Panc1 (cell line): ENCODE data around the gene KPNA4. TPM values are rescaled to one million over a fixed set of nuclear protein-coding genes. Genes with fewer than 3 reads are reported as not detected.

Experiments used
- ATAC-seq: fragments of 200-7000 bp; cut with Tn5 transposase; 2 replicates; pipeline ENCODE4 v1.9.1; 2020; ENCODE audit warnings: mild to moderate bottlenecking, moderate library complexity
- BruUV-seq: library from RNA; stranded (reverse); fragments of 400-500 nt; replicated peaks from 2 replicates; lab custom pipeline; 2021; lab: Mats Ljungman, UMichigan
- CTCF ChIA-PET: fragments of 300-600 bp; sonication (Branson Sonifier 250); formaldehyde crosslinking; loops from one replicate; lab custom pipeline; 2022; ENCODE audit warnings: antibody characterized with exemption; lab: Charles Lee
- POLR2A ChIA-PET: fragments of 300-600 bp; sonication (Branson Sonifier 250); formaldehyde crosslinking; loops from one replicate; lab custom pipeline; 2022; ENCODE audit warnings: antibody characterized with exemption; lab: Charles Lee
- DNase-seq: peaks from one replicate; pipeline ENCODE4 v3.0.0-alpha.2; 2010; ENCODE audit warnings: low read depth, low spot score
- H3K27ac ChIP-seq: 2 replicates; pipeline ENCODE4 v1.5.1; 2011; ENCODE audit warnings: mild to moderate bottlenecking, low read length, inconsistent platforms
- H3K27me3 ChIP-seq: fragments of 200-500 bp; sonication (Bioruptor generic); 2 replicates; pipeline ENCODE4 v1.6.0; 2014; ENCODE audit warnings: low read length, inconsistent platforms; ENCODE audit not compliant: control insufficient read depth, insufficient read depth
- H3K36me3 ChIP-seq: fragments of 200-500 bp; sonication (Bioruptor generic); 2 replicates; pipeline ENCODE4 v1.5.1; 2014; ENCODE audit warnings: inconsistent platforms, mild to moderate bottlenecking, low read length, moderate library complexity; ENCODE audit not compliant: control insufficient read depth, insufficient read depth
- H3K4me1 ChIP-seq: 2 replicates; pipeline ENCODE4 v1.5.1; 2011; ENCODE audit warnings: inconsistent platforms, mild to moderate bottlenecking, low read length, moderate library complexity; ENCODE audit not compliant: control insufficient read depth, insufficient read depth
- H3K4me3 ChIP-seq, 2 experiments: 2 replicates each; pipeline ENCODE4 v1.5.1; 2011 to 2012; ENCODE audit warnings: low read depth in 2 of 2, low read length in 2 of 2, mild to moderate bottlenecking in 2 of 2, inconsistent platforms in 1 of 2, moderate library complexity in 1 of 2
- H3K9me3 ChIP-seq: fragments of 200-500 bp; sonication (Bioruptor generic); 2 replicates; pipeline ENCODE4 v1.5.1; 2014; ENCODE audit warnings: low read depth, mild to moderate bottlenecking, inconsistent platforms, low read length, moderate library complexity; ENCODE audit not compliant: control insufficient read depth, insufficient read depth
- POLR2AphosphoS5 ChIP-seq: IDR thresholded peaks from 2 replicates; pipeline ENCODE4 v1.6.1; 2012; ENCODE audit warnings: mild to moderate bottlenecking, low read depth, low read length, moderate library complexity
- SIN3A ChIP-seq: IDR thresholded peaks from 2 replicates; pipeline ENCODE4 v1.6.1; 2012; ENCODE audit warnings: low read depth, mild to moderate bottlenecking, low read length, moderate library complexity, borderline replicate concordance; ENCODE audit not compliant: insufficient read depth
- TCF7L2 ChIP-seq: IDR thresholded peaks from 2 replicates; pipeline ENCODE4 v1.6.1; 2011; ENCODE audit warnings: mild to moderate bottlenecking, low read depth, low read length, inconsistent platforms
- in situ Hi-C: cut with HindIII; loops from 2 replicates; pipeline ENCODE4 v1.10.0; 2016; ENCODE audit warnings: low sequenced_read_pairs, low pct_unique_long_range_greater_than_20kb
- intact Hi-C: fragments of 100-400 bp; cut with micrococcal nuclease; formaldehyde crosslinking; loops from one replicate; pipeline ENCODE4 v1.10.0; 2022; ENCODE audit not compliant: unreplicated experiment
- total RNA-seq: library from RNA; stranded (reverse); gene quantifications from one replicate; pipeline ENCODE4 v1.2.1, GENCODE V29; 2021; ENCODE audit not compliant: unreplicated experiment
- TF ChIP-seq, protein P1 (sequence below): fragments of 450-650 bp; IDR thresholded peaks from 2 replicates; pipeline ENCODE4 v1.5.1; 2017; ENCODE audit warnings: mild to moderate bottlenecking
- TF ChIP-seq, protein P2 (sequence below), 2 experiments: IDR thresholded peaks; 2 replicates each; pipeline ENCODE4 v1.6.1; 2011 to 2012; ENCODE audit warnings: low read depth in 2 of 2, control low read depth in 1 of 2, low read length in 1 of 2, mild to moderate bottlenecking in 1 of 2, moderate library complexity in 1 of 2; ENCODE audit not compliant: insufficient read depth in 1 of 2

The KPNA4 gene
- total RNA-seq, 1 experiment from 2014 or later = 84.4 TPM

DNA sequence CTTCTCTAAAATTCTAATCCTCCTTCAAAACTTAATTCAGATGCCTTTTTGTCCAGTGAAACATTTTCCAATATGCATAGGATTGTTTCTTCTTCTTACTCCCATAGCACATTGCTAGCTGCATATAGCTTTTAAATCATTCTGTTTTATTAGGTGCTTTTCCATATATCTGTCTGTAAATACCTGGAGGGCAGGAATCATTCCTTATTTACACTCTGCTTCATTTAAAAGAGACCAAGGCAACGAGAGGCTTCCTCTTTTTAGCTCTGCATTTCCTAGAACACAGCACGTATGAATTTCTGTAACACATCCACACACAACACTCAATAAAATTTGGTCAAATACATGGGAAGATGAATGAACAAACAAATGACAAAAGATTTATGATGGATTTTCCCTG is 43.5 kb upstream of the KPNA4 start:
- TF ChIP-seq, protein P1, sequence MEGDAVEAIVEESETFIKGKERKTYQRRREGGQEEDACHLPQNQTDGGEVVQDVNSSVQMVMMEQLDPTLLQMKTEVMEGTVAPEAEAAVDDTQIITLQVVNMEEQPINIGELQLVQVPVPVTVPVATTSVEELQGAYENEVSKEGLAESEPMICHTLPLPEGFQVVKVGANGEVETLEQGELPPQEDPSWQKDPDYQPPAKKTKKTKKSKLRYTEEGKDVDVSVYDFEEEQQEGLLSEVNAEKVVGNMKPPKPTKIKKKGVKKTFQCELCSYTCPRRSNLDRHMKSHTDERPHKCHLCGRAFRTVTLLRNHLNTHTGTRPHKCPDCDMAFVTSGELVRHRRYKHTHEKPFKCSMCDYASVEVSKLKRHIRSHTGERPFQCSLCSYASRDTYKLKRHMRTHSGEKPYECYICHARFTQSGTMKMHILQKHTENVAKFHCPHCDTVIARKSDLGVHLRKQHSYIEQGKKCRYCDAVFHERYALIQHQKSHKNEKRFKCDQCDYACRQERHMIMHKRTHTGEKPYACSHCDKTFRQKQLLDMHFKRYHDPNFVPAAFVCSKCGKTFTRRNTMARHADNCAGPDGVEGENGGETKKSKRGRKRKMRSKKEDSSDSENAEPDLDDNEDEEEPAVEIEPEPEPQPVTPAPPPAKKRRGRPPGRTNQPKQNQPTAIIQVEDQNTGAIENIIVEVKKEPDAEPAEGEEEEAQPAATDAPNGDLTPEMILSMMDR = no peak
- TF ChIP-seq, protein P2, sequence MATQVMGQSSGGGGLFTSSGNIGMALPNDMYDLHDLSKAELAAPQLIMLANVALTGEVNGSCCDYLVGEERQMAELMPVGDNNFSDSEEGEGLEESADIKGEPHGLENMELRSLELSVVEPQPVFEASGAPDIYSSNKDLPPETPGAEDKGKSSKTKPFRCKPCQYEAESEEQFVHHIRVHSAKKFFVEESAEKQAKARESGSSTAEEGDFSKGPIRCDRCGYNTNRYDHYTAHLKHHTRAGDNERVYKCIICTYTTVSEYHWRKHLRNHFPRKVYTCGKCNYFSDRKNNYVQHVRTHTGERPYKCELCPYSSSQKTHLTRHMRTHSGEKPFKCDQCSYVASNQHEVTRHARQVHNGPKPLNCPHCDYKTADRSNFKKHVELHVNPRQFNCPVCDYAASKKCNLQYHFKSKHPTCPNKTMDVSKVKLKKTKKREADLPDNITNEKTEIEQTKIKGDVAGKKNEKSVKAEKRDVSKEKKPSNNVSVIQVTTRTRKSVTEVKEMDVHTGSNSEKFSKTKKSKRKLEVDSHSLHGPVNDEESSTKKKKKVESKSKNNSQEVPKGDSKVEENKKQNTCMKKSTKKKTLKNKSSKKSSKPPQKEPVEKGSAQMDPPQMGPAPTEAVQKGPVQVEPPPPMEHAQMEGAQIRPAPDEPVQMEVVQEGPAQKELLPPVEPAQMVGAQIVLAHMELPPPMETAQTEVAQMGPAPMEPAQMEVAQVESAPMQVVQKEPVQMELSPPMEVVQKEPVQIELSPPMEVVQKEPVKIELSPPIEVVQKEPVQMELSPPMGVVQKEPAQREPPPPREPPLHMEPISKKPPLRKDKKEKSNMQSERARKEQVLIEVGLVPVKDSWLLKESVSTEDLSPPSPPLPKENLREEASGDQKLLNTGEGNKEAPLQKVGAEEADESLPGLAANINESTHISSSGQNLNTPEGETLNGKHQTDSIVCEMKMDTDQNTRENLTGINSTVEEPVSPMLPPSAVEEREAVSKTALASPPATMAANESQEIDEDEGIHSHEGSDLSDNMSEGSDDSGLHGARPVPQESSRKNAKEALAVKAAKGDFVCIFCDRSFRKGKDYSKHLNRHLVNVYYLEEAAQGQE (IDR thresholded peaks at IDR 0.05; ENCODE audit: insufficient read depth in 1 of 2, low read depth in 2 of 2, low read length in 1 of 2) = no peak
- TF ChIP-seq SIN3A = no peak
- TF ChIP-seq TCF7L2 = no peak
- no peak for TF ChIP-seq POLR2AphosphoS5
- in situ Hi-C loops = no loop called here
- no peak for DNase-seq
- intact Hi-C loops = no loop called here
- POLR2A ChIA-PET = interaction anchor here (0.7 kb wide), 1 partner anchor 84 kb away, joined by 3 read pairs; no protein-coding TSS in a partner anchor
- no TSS peak for BruUV-seq
- CTCF ChIA-PET = no interaction called here
- no peak for ATAC-seq
- Histone ChIP-seq H3K27ac (no peak overlapping the region), H3K36me3 (no peaks in the 10 kb centered on the region), H3K9me3 (no peaks in the 10 kb centered on the region), H3K4me3 (no peak overlapping the region), H3K27me3 (no peaks in the 10 kb centered on the region), H3K4me1 (no peaks in the 10 kb centered on the region)

DNA sequence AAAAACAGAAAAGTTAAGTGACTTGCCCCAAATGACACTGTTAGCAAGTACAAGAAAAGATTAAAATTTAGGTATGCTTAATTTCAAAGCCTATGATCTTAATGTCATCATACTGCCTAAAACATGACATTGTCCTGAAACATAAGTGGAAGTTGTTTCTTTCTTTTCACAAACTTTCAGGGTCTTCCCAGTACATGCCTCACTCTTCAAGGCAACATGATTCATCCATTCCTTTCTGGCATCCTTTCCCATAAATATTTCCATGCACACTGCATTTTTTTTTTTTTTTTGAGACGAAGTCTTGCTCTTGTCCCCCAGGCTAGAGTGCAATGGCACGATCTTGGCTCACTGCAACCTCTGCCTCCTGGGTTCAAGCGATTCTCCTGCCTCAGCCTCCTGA is 42.5 kb upstream of the KPNA4 start:
- in situ Hi-C loops (no loop called here), intact Hi-C loops (no loop called here)
- Histone ChIP-seq H3K9me3 (no peaks in the 10 kb centered on the region), H3K27ac (no peak overlapping the region), H3K36me3 (no peaks in the 10 kb centered on the region), H3K4me1 (no peaks in the 10 kb centered on the region), H3K27me3 (no peaks in the 10 kb centered on the region), H3K4me3 (no peak overlapping the region)
- DNase-seq (no peak), ATAC-seq (no peak)
- POLR2A ChIA-PET = no interaction called here
- TF ChIP-seq SIN3A = no peak
- TF ChIP-seq, protein P1 = no peak
- TF ChIP-seq TCF7L2 = no peak
- TF ChIP-seq, protein P2 (IDR thresholded peaks at IDR 0.05; ENCODE audit: insufficient read depth in 1 of 2, low read depth in 2 of 2, low read length in 1 of 2) = no peak
- no peak for TF ChIP-seq POLR2AphosphoS5
- BruUV-seq = no TSS peak
- CTCF ChIA-PET = no interaction called here
